ENCODE results near the gene MYO10.

- TF ChIP-seq ARNTL (CRISPR knock-in tag; IDR thresholded peaks at IDR 0.05; ENCODE audit: borderline replicate concordance, low read depth) (no peak), SNAI2 (CRISPR knock-in tag; IDR thresholded peaks at IDR 0.05) (no peak), ZC3H10 (CRISPR knock-in tag; IDR thresholded peaks at IDR 0.05) (no peak), ZFP30 (CRISPR knock-in tag; IDR thresholded peaks at IDR 0.05) (no peak)
Observed at GRCh38 chr5:16819522-16820167, 116.4 kb downstream of the MYO10 start.
